HG02852 (cell line): ENCODE measurements around the gene GRAMD2B.
"Not testable (repeated sequence)": the region's sequence is repeated elsewhere in the genome, so short reads cannot be mapped to it uniquely, and the experiment has no call there.

Experiments used
- ATAC-seq: cut with Tn5 transposase; IDR thresholded peaks from one replicate; pipeline ENCODE4 v1.9.1; 2021; ENCODE audit warnings: mild to moderate bottlenecking, moderate library complexity; ENCODE audit not compliant: unreplicated experiment

The GRAMD2B gene

GRCh38 chr5:126448720-126449119 lies 25.5 kb downstream of the GRAMD2B start:
- ATAC-seq, result no peak

GRCh38 chr5:126449751-126450271 lies 26.6 kb downstream of the GRAMD2B start:
- peak; percentile 77 for ATAC-seq

GRCh38 chr5:126450346-126450745 lies 27.1 kb downstream of the GRAMD2B start:
- ATAC-seq, result peak; percentile 44

- no peak for ATAC-seq
Measured at GRCh38 chr5:126450907-126451306, 27.7 kb downstream of the GRAMD2B start.

GRCh38 chr5:126452477-126452876 lies 29.3 kb downstream of the GRAMD2B start:
- no peak for ATAC-seq

GRCh38 chr5:126454081-126454480 lies 30.9 kb downstream of the GRAMD2B start:
- ATAC-seq, result no peak

- ATAC-seq, result no peak
Measured at GRCh38 chr5:126454535-126454934, 31.3 kb downstream of the GRAMD2B start.

- no peak for ATAC-seq
Measured at GRCh38 chr5:126455264-126455663, 32.1 kb downstream of the GRAMD2B start.

GRCh38 chr5:126455728-126456127 lies 32.5 kb downstream of the GRAMD2B start:
- no peak for ATAC-seq

- no peak for ATAC-seq
Measured at GRCh38 chr5:126456217-126456820, 33.1 kb downstream of the GRAMD2B start.

- ATAC-seq, result no peak
Measured at GRCh38 chr5:126460459-126460858, 37.2 kb downstream of the GRAMD2B start.

GRCh38 chr5:126460977-126461376 lies 37.8 kb downstream of the GRAMD2B start:
- ATAC-seq, result no peak

GRCh38 chr5:126461838-126462237 lies 38.6 kb downstream of the GRAMD2B start:
- ATAC-seq, result peak; percentile 14

GRCh38 chr5:126462239-126463014 lies 39.2 kb downstream of the GRAMD2B start:
- peak; percentile 81 for ATAC-seq

- ATAC-seq, result no peak
Measured at GRCh38 chr5:126464016-126464415, 40.8 kb downstream of the GRAMD2B start.

GRCh38 chr5:126464959-126465358 lies 41.8 kb downstream of the GRAMD2B start:
- ATAC-seq, result no peak

- ATAC-seq, result no peak
Measured at GRCh38 chr5:126468091-126468490, 44.9 kb downstream of the GRAMD2B start.

- no peak for ATAC-seq
Measured at GRCh38 chr5:126469536-126470316, 46.5 kb downstream of the GRAMD2B start.

- not testable (repeated sequence) for ATAC-seq
Measured at GRCh38 chr5:126470529-126470928, 47.3 kb downstream of the GRAMD2B start.

GRCh38 chr5:126471247-126471646 lies 48.0 kb downstream of the GRAMD2B start:
- no peak for ATAC-seq

GRCh38 chr5:126471875-126472537 lies 48.8 kb downstream of the GRAMD2B start:
- no peak for ATAC-seq
